Fibroblast of the aortic adventitia (primary cell): Measurements from ENCODE around the gene RELL1. TPM values are rescaled to one million over a fixed set of nuclear protein-coding genes. Genes with fewer than 3 reads are reported as not detected.

Experiments used
- DNase-seq: peaks from one replicate; pipeline ENCODE4 v3.0.0-alpha.2; 2010; ENCODE audit warnings: low read depth
- H3K4me3 ChIP-seq: 2 replicates; pipeline ENCODE4 v1.5.1; 2011; ENCODE audit warnings: low read depth, mild to moderate bottlenecking, control low read depth, low read length, moderate library complexity
- total RNA-seq: library from RNA; depleted of rRNA; stranded (reverse); fragments of >200 nt; gene quantifications from 2 replicates; pipeline ENCODE4 v1.2.3, GENCODE V29; 2012; ENCODE audit warnings: low replicate concordance
- TF ChIP-seq, protein P1 (sequence below): IDR thresholded peaks from 2 replicates; pipeline ENCODE4 v1.5.1; 2011; ENCODE audit warnings: mild to moderate bottlenecking, low read length, control low read depth, inconsistent platforms; ENCODE audit not compliant: insufficient read depth

RELL1 gene
- total RNA-seq, 1 donor: 65.7 TPM

DNA sequence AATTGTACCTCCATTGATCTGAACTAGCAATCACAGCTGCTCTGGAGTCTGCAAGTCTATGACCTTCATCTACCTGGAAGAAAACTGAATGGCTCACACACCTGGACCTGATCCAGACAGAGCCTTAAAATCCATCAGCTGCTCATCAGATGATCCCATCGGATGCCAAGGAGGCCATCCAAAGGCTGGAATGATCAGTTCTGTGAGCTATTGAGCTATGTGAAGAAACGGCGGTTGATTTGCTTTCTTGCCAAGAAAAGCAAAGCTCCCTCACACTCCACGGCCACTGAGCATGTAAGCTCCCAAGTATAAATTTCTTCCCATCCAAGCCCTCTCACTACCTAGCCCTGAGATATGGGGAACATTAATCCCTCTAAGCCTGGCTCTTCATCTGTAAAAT, 63.1 kb downstream of the RELL1 start:
- no peak for DNase-seq
- TF ChIP-seq, protein P1, sequence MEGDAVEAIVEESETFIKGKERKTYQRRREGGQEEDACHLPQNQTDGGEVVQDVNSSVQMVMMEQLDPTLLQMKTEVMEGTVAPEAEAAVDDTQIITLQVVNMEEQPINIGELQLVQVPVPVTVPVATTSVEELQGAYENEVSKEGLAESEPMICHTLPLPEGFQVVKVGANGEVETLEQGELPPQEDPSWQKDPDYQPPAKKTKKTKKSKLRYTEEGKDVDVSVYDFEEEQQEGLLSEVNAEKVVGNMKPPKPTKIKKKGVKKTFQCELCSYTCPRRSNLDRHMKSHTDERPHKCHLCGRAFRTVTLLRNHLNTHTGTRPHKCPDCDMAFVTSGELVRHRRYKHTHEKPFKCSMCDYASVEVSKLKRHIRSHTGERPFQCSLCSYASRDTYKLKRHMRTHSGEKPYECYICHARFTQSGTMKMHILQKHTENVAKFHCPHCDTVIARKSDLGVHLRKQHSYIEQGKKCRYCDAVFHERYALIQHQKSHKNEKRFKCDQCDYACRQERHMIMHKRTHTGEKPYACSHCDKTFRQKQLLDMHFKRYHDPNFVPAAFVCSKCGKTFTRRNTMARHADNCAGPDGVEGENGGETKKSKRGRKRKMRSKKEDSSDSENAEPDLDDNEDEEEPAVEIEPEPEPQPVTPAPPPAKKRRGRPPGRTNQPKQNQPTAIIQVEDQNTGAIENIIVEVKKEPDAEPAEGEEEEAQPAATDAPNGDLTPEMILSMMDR: no peak
- H3K4me3 ChIP-seq: no peak overlapping the region

DNA sequence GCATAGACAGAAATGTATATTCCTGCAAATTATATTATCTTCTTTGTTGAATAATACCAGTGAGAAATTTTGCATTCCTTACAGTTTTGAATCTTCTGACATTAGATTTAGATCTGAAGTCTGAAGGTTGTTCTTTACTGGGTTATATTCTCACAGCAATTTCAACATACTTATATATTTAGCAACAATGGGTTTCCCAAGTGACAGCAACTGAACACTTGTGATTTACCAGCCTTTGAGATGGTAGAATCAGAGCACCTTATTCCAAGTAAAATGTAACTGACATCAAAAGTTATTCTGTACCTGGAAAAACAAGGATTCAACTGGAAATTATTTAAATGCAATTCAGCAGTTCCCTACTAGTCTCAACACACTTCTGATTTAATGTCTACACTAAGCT, 66.0 kb downstream of the RELL1 start:
- no peak for DNase-seq
- TF ChIP-seq, protein P1: no peak
- H3K4me3 ChIP-seq: no peak overlapping the region

DNA sequence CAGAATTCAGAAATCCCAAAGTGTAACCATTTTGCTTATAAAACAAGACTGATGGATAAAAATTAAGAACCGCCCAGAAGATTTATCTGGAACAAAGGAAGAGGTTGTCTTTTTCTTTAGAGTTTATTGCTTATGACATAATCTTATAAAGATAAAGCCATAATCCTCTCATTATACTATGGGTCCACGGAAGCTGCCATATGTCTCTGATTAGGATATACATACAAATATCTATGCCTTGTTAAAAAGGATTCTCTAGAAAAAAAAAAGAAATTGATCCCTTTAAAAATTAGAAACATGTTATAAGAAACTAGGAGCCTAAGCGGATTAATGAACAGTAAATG, 70.5 kb downstream of the RELL1 start:
- DNase-seq: no peak
- TF ChIP-seq, protein P1: no peak
- no peak overlapping the region for H3K4me3 ChIP-seq

DNA sequence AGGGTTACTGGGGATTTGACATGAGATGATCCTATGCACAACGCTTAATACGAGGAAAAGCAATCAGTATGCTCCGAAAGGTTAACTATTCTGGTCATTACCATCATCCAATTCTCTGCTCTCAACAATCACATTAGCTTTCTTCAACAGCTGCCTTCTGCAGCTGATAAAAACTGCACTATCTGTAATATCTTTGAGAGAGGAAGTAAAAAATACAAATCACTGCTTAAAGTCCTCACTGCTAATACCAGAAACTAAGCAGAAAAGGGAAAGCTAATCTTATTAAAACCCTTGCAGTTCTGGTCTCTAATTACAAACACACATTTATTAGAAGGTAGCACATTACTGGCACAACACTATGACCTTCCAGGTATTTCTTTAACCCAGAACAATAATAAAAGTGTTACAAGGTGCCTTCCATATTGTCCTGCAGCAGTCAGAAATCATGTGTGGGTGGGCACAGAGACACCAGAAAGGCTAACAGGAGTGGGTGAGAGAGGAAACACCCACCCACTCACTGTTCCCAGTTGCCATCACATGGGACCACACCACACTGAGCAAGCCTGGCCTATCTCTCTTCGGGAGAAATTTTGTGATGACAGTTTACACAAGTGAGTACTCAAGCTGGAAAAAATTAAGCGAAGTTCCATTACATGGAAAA, 71.0 kb downstream of the RELL1 start:
- H3K4me3 ChIP-seq: no peak overlapping the region
- DNase-seq: no peak
- TF ChIP-seq, protein P1: no peak

- no peak overlapping the region for H3K4me3 ChIP-seq
- no peak for DNase-seq
- TF ChIP-seq, protein P1: no peak
These were observed 73.4 kb downstream of the RELL1 start for GRCh38 chr4:37612811-37613210.

GRCh38 chr4:37609626-37610025, 76.5 kb downstream of the RELL1 start:
- H3K4me3 ChIP-seq: no peak overlapping the region
- DNase-seq: no peak
- TF ChIP-seq, protein P1: no peak

DNA sequence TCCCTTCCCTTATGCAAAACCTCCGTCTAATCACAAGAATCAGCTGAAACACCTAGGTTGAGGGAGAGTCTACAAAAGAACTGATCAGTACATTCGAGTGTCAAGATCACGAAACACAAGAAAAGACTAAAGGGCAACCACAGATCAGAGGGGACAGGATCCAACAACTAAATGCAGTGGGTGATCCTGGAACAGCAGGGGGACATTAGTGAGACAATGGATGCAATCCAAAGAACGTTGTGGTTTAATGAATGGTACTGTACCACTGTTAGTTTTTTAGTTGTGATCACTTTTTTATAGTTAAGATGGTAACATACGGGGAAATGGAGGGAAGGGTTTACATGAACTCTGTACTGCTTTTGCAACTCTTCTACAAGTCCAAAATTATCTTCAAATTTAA, 79.2 kb downstream of the RELL1 start:
- H3K4me3 ChIP-seq: no peak overlapping the region
- TF ChIP-seq, protein P1: no peak
- DNase-seq: no peak
